Glomerular endothelial cell (primary cell): ENCODE measurements around the gene DOHH. TPM values are rescaled to one million over a fixed set of nuclear protein-coding genes. Genes with fewer than 3 reads are reported as not detected.
"Not testable (repeated sequence)": the region's sequence is repeated elsewhere in the genome, so short reads cannot be mapped to it uniquely, and the experiment has no call there.

ENCODE experiments used
- DNase-seq: peaks from one replicate; pipeline ENCODE4 v3.0.0-alpha.2; 2011; ENCODE audit warnings: low read depth, low spot score; ENCODE audit errors: extremely low read depth
- total RNA-seq: library from RNA; depleted of rRNA; stranded (reverse); fragments of >200 nt; gene quantifications from 2 replicates; pipeline ENCODE4 v1.2.3, GENCODE V29; 2015

DOHH gene
- total RNA-seq, 1 donor from 2014 or later, result 28.7 TPM

DNA sequence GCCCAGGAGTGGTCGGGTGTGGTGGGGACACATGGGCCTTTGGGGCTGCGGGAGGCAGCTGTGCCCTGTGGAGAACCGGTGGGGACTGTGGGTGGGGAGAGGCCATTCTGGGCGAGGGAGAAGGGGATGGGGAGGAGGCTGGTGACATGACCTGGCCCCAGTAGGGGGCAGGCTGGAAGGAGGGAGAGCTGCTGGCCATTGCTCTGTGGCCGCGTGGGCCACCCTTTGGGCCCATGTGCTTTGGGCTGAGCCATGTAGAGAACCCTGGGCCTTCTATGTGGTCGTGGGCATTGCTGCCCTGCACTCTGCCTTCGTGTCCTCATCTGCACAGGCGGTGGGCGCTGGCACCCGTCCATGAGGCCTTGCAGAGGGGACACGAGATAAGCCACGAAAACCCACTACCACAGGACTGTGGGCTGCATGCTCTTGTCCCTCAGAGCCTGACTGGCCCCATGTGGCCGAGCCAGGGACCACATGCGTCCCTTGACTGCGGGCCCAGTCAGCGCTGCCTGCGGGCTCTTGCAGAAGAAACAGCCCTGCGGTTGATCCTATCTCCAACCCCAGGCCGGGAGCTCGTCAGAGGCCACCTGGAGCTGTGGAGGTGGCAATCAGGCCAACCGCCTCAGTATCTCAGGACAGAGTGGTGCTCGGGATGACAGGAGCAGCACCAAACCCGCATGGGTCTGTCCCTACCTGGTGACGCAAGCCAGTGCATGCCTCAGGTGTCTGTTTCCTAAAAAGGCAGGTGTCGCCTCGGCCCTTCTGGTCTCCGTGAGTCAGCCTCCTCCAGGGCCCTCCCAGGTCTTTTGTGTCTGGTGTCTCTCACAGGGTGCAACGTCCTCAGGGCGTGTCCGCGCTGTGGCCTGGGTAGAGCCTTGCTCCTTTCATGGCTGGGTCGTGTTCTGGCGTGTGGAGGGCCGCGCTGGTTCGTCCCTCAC lies 20.0 kb upstream of the DOHH start:
- no peak for DNase-seq

DNA sequence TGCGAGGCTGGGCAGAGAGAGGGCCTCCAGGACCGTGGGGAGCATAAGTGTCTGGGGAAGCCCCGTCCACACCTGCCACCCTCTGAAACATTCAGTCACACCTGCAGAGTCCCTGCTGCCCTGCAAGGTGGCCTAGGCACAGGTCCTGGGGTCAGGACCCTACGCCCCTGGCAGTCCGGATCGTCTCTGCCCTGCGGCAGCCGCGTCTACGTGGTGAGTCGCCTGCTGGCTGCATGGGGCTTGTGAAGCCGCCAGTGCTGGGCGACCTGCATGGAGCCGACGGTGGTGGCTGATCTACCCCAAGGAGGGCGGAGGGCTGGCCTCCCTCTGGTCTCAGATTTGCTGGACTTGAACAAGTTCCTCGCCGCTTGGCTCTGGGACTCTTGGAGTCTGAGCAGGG lies 18.7 kb upstream of the DOHH start:
- DNase-seq, result no peak

DNA sequence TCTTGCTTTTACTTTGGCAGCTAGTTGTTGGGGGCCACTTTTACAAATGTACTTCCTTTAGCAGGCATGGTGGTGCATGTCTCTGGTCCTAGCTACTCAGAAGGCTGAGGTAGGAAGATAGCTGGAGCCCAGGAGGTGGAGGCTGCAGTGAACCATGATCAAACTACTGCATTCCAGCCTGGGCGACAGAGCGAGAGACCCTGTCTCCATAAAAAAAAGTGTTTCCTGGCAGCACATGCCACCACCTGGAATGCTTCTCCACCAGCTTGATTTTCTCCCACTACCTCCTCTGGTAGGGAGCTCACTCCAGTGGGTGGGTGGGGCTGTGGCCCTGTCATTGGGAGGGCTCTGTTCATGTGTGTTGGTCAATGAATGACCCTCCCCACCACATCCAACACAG lies 18.2 kb upstream of the DOHH start:
- DNase-seq, result no peak

DNA sequence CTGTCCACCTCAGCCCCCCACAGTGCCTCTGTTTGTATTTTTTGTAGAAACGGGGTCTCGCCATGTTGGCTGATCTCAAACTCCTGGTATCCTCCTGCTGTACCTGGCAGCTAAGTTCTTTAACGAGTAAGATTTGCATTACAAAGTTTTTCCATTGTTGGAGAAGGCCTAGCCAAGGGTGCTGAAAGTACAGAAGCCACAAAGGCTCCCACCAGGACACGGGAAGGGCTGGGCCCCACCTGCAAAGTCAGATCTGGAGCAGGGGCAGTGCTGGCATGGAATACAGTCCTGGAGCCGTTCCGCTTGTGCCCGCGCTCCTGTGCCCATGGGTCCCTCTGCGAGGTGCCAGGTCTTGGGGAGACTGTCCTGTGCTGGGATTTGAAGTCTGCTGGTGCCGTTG lies 17.8 kb upstream of the DOHH start:
- DNase-seq, result no peak

DNA sequence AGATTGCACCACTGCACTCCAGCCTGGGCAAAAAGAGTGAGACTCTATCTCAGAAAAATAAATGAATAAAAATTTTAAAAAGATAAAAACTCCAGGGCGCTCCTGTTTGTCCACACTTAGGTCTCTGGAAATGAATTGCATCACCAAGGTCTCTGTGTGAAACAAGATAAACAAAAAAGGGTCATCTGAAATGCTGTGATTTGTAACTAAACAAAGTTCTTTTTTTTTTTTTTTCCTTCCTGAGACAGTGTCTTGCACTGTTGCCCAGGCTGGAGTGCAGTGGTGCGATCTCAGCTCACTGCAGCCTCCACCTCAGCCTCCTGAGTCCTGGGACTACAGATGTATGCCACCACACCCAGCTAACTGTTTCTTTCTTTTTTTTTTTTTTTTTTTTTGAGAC lies 17.2 kb upstream of the DOHH start:
- no peak for DNase-seq

DNA sequence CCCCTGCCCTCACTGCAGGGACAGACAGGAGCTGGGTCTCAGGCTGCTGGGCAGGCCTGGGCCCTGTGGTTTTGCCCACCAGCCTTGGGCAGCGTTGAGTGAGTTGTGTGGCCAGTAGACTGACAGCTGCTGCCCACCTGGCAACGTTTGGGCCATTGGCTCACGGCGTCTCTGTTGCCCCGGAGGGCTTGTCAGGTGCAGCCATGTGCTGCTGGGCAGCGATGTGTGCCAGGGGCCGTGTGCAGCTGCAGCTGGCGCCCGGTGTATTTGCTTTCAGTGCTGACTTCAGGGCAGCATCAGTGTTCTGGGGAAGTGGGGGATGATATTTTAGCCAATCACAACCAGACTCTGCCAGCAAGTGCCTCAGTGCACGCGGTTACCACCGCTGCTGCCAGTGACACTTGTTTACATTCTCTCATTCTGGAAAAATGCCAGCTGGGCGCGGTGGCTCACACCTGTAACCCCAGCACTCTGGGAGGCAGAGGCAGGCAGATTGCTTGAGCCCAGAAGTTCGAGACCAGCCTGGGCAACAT lies 16.3 kb upstream of the DOHH start:
- DNase-seq, result no peak

DNA sequence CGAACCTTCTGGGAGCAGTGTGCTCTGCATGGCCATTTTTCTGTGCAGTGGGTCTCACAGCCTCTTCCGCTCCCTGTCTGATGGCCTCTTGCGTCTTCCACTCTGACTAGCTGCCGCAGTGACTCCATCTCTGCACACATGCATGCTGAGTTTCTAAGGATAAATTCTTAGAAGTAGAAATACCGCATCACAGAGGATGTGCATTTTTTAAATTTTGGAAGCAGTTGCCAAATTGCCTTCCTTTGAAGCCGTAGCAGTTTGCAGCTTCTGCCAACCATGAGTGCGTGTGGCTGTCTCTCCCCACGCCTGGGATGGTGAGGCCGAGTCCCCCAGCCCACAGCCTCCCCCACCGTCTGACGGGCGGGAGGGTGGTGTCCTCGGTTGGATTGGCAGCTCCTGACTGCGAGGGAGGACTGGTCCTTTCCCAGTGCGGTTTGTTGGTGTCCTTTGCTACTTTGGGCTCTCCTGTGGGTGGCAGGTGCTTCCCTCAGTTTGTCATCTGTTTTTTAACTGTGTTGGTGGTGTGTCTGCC lies 15.5 kb upstream of the DOHH start:
- no peak for DNase-seq

DNA sequence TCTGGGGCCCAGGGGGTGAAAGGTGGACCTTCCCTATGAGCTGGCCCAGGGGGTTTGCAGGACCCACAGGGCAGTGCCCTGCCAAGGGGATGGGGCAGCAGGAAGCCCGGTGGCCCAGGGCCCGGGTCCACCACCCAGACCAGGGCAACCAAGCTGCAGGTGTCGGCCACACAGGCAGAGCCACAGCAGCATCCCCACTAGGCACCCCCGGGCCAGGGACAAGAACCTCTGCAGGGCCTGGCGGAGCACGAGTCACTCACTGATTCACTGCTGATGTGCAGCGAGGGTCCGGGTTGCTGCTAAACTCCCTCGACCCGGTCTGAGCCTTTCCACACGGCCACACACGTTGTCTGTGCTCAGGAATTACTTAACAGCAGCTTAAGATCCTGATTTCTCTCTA lies 14.5 kb upstream of the DOHH start:
- no peak for DNase-seq

DNA sequence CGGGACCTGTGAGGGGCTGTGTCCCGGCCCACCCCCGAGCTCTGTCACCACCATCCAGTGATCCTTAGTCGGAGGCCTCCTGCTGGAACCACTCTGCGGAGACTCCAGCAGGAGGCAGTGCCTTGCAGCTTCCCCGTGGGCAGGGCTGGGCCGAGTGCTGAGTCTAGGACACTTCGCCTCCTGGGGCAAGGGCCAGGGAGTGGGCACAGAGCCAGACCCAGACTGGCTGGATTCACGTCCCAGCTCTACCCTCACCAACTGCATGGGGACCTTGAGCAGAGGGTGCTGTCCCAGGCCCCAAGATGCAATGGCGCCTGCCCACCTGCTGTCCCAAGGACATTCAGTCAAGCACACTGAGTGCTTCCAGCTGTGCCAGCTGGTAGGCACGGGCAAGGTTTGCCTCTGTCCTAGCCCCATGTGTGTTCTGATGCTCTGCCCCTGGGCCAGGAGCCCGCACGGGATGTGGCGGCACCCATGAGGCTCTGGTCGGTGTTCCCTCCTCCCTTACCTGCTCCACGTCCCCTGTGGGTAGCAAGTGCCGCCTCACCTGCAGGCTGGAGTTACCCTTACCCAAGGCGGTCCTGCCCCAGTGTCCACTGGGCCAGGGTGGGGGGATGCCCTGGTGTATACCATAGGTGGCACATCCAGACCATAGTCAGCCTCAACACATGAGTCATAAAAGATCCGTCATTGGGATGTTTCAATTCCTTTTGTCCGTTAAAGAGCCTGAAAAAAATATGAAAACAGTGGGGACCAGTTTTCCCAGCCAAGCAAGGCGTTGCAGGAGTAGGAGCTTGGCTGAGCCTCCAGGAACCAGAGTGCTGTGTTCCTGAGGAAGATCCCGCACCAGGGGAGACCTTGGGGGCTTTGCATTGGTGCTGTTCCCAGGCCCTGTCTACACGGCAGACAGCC lies 13.0 kb upstream of the DOHH start:
- DNase-seq, result no peak

DNA sequence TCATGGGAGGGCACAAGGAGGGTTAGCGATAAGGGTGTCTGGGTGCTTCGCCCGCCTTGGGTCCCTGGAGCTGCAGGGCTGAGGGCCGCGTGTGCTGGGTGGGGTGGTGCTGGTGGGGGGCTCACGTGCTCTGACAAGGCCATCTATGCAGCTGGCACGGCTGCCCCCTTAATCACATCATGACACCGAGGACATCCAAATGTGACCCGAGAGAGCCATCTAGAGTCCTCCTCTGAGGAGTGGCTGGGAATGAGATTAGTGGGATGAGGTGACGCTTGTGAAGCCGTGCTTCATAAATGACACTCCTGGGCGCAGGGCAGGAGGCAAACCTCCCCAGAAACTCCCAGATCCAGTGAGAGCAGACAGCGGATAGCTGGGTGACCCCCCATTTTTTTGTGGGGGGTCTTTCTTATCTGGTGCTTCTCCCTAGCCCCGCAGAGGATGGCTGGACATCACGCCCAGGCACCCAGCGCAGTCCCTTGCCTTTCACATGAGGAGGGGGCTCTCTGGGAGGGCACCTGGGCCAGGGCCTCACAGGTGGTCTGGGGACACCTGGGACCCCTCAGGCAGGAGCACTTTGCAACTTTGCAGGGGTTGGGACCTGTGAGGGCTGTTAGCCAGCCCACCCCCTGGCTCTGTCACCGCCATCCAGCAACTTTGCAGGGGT lies 12.2 kb upstream of the DOHH start:
- DNase-seq, result no peak

DNA sequence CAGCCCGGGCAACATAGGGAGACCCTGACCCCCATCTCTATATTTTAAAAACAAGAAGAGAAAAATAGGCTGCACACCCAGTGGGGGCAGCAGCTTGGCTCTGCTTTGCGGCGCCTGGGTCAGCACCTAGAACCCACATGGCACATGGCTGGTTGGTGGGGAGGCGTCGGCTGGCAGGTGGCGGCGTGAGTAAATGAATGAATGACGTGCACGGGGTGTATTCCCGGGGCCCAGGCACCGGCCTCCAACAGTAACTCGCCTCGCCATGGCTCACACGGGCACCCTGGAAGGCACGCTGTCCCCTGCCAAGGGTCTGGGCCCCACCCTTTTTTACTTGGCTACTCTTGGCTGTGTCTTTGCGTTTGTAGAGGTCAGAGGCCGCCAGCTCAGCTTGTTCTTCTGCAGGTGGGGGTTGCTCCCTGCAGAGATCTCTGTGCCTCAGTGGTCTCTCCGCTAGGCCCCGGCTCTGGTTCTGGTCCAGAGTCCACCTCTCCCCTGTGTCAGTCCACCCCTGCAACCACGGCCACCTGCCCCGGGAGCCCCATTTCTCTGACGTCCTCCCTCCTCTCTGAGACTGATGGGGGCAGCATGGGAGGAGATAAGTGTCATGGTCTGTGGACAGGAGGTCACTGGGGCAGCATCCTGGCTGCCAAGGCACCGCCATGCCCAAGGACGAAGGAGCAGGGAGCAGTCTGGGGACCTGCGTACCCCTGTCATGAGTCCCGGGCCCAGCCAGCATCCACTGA lies 11.2 kb upstream of the DOHH start:
- no peak for DNase-seq

DNA sequence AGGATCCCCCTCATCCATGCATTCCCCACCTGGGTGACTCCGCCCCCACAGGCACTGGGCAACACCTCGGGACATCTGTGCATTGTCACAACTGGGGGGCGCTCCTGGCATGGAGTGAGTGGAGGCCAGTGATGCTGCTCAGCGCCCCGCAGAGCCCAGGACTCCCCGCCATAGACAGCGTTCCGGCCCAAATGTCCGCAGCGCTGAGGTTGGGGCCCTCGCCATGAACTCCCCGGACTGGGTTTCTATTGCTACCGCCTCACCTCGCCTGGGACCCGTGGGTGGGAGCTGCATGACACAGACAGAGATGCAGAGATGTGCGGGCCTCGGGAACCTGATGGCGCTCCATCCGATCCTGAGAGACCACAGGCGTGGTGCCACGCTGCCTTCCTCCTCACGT lies 10.3 kb upstream of the DOHH start:
- DNase-seq, result no peak

DNA sequence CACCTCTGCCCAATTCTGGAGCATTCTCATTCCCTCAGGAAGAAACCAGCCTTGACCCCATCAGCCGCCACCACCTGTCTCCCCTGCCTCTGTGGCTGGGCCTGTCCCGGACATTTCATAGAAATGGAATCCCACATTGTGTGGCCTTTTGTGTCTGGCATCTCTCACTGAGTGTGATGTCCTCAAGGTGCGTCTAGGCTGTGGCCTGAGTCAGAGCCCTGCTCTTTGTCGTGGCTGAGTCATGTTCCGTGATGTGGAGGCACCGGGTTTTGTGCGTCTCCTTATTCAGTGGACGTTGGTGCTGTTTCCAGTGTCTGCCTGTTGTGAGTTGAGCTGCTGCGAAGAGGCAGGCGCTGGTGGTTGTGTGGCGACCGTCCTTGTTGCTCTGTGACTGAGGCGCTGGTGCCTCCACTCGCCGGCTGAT lies 9.1 kb upstream of the DOHH start:
- DNase-seq, result no peak

DNA sequence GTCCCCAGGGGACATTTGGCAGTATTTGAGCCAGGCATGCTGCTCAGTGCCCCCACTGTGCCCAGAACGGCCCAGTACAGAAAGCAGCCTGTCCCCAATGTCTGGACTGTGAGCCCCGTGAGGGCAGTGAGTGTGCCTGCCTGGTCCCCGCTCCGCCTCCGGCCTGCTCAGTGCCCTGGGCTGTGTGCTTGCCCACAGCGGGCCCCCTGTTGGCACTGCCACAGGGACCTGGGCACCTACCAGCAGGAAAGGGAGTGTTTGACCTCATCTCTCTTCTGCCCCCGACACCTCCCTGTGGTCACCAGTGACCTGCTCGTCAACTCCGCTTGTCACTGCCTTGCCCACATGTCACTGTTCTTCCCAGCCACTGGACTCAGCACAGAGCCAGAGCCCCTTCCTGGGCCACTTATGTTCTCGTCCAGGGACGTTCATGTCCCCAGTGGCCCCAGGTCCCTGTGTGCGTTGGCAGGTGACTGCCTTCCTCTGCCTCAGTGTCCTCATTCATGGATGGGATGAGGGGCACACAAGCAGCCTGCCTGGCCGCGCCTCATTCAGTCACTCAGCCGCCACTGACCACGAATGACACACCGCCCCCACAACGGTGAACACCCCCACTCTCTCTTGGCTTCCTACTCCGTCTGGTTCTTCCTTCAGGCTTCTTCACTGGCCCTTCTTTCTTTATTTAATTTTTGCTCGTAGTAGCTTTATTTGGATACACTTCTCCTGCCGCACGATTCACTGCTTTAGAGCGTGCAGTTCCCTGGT lies 8.5 kb upstream of the DOHH start:
- DNase-seq, result no peak

DNA sequence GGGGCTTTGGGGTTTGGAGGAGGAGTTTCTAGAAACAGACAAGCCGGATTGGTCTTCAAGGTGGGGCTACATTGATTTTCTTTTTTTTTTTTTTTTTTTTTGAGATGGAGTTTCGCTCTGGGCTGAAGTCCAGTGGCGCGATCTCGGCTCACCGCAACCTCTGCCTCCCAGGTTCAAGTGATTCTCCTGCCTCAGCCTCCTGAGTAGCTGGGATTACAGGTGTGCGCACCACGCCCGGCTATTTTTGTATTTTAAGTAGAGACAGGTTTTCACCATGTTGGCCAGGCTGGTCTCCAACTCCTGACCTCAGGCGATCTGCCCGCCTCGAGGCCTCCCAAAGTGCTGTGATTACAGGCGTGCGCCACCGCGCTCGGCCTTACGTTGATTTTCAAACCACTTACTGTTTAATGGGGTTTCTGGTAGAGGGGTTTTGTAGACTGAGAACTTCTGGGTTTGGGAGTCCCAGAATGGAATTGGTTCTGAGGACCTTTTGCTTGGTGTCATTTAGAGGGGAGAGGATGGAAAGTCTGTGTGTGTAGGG lies 7.7 kb upstream of the DOHH start:
- DNase-seq, result not testable (repeated sequence)

DNA sequence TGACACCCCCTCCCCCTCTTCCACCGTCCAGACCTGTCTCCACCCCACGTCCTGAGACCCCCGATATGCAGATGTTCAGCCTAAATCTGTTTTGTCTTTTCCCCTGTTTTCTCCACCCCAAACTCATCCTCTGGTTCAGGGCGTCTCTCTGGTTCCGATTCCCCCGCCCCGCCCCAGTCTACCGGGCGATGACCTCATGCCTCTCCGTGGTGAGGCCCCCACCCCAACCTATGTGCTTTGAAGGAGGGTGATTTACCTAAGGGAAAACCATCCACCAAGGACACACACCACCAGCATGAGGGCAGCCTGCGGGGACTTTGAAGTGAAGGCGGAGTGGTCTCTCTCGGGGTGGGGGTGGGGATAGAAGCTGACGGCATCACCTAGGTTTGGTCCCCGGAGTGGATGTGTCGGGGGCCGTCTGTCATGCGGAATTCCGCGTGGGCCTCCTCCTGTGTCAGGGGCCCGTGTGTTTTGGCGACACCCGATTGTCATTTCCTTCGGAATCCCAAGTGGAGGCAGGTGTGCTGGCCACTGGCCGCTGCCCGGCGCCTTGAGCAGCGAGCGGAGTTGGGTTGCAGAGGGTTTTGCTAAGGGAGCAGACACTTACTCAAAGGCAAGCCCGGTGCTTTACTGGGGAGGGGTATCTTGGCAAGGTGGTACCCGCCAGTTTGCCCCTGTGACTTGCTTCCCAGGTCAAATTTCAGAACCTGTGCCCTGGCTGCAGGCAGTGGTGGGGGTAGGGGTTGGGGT lies 7.1 kb upstream of the DOHH start:
- no peak for DNase-seq

DNA sequence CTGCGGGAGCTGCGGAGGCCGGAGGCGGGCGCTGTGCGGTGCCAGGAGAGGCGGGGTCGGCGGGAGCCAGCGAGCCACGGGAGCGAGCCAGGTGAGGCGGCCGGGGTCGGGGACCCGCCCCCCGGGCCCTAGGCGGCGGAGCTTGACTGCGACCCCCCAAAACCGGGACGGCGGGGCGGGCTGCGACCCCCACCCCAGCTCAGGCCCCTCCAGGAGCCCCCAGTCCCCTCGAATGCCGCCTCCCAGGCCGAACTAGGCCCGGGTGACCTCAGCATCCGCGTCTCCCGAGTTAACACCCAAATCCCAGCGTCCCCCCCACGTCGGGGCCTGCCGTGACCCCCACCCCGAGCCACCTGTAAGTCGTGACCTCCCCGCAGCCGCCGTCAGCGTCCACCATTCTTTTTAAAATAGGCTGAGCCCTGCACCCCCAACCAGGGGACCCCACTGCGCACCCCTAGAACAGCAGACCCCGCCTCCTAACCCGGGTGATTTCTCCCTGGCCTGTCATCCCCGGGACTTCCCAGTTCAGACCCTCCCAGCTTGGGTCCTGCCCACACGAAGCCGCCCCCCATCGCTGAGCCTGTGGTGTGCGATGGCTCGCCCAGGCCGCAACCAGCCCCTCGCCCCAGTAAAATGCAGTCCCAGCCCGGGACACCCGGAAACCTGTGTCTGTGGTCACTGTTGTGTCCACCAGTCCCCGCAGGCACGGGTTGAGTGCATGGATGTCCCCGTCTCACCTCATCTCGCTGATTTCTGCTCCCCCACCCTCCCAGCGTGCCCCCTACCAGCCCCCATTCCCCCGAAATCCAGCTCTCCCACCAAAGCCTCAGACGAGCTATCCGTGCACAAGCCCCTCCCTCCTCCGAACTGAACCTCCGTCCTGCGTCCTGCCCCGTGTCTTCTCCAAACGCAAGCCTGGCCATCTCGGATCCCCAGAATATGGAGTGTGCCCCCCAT lies 6.2 kb upstream of the DOHH start:
- DNase-seq, result no peak
